Osteoblast (primary cell): ENCODE data around the gene DIP2C. TPM values are rescaled to one million over a fixed set of nuclear protein-coding genes. Genes with fewer than 3 reads are reported as not detected.

Experiments
- DNase-seq: peaks from one replicate; pipeline ENCODE4 v3.0.0; 2011; ENCODE audit warnings: low spot score, mixed read lengths; ENCODE audit not compliant: insufficient read length; ENCODE audit errors: missing footprints
- H2AFZ ChIP-seq: 2 replicates; pipeline ENCODE4 v1.6.0; 2011; ENCODE audit warnings: mild to moderate bottlenecking, low read length
- H3K27ac ChIP-seq: 2 replicates; pipeline ENCODE4 v1.5.1; 2011; ENCODE audit warnings: mild to moderate bottlenecking, low read depth, low read length, moderate library complexity
- H3K27me3 ChIP-seq: 2 replicates; pipeline ENCODE4 v1.6.0; 2012; ENCODE audit warnings: mild to moderate bottlenecking, control low read depth, inconsistent platforms, low read length, moderate library complexity; ENCODE audit not compliant: insufficient read depth
- H3K36me3 ChIP-seq: 2 replicates; pipeline ENCODE4 v1.5.1; 2011; ENCODE audit warnings: mild to moderate bottlenecking, low read length, control low read depth, moderate library complexity; ENCODE audit not compliant: insufficient read depth
- H3K4me1 ChIP-seq: 2 replicates; pipeline ENCODE4 v1.5.1; 2011; ENCODE audit warnings: mild to moderate bottlenecking, low read length, control low read depth, moderate library complexity; ENCODE audit not compliant: insufficient read depth
- H3K4me2 ChIP-seq: 2 replicates; pipeline ENCODE4 v1.6.0; 2011; ENCODE audit warnings: mild to moderate bottlenecking, low read length; ENCODE audit not compliant: insufficient read depth
- H3K4me3 ChIP-seq: fragments of 200-600 bp; sonication (generic); 3 replicates; pipeline ENCODE4 v1.5.1; 2012; ENCODE audit warnings: mild to moderate bottlenecking, low read length, inconsistent platforms; ENCODE audit not compliant: insufficient read depth
- H3K79me2 ChIP-seq: 2 replicates; pipeline ENCODE4 v1.6.0; 2012; ENCODE audit warnings: mild to moderate bottlenecking, low read length, control low read depth, inconsistent platforms; ENCODE audit not compliant: insufficient read depth
- H3K9me3 ChIP-seq: 2 replicates; pipeline ENCODE4 v1.5.1; 2011; ENCODE audit warnings: low read depth, low read length, control low read depth
- H4K20me1 ChIP-seq: 2 replicates; pipeline ENCODE4 v1.6.0; 2012; ENCODE audit warnings: mild to moderate bottlenecking, low read length, control low read depth; ENCODE audit not compliant: insufficient read depth
- total RNA-seq: library from RNA; depleted of rRNA; stranded (reverse); fragments of >200 nt; gene quantifications from 2 replicates; pipeline ENCODE4 v1.2.3, GENCODE V29; 2012
- TF ChIP-seq, protein P1 (sequence below): IDR thresholded peaks from 2 replicates; pipeline ENCODE4 v1.5.1; 2011; ENCODE audit warnings: mild to moderate bottlenecking, low read depth, low read length, moderate library complexity; ENCODE audit errors: extremely low read depth

Gene DIP2C
- total RNA-seq, 1 donor: 36.9 TPM

DNA sequence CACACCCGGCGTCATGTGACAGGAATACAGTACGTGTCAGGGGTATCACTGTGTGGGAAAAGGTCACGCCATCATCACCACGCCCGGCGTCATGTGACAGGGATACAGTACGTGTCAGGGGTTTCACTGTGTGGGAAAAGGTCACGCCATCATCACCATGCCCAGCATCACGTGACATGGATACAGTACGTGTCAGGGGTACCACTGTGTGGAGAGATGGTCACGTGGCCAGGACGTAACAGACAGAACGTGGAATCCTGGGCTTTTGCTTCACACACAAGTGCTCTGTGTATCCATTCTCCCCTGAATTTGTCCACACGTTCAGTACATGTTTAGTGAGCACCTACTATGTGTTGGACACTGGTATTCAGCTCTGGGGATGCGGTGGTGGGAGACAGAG is 34.5 kb upstream of the DIP2C start:
- no peak overlapping the region for H2AFZ ChIP-seq
- H3K4me3 ChIP-seq: no peak overlapping the region
- peaks cover 4% of the 10 kb centered on the region for H3K9me3 ChIP-seq
- H3K27me3 ChIP-seq: peaks cover 7% of the 10 kb centered on the region
- TF ChIP-seq, protein P1, sequence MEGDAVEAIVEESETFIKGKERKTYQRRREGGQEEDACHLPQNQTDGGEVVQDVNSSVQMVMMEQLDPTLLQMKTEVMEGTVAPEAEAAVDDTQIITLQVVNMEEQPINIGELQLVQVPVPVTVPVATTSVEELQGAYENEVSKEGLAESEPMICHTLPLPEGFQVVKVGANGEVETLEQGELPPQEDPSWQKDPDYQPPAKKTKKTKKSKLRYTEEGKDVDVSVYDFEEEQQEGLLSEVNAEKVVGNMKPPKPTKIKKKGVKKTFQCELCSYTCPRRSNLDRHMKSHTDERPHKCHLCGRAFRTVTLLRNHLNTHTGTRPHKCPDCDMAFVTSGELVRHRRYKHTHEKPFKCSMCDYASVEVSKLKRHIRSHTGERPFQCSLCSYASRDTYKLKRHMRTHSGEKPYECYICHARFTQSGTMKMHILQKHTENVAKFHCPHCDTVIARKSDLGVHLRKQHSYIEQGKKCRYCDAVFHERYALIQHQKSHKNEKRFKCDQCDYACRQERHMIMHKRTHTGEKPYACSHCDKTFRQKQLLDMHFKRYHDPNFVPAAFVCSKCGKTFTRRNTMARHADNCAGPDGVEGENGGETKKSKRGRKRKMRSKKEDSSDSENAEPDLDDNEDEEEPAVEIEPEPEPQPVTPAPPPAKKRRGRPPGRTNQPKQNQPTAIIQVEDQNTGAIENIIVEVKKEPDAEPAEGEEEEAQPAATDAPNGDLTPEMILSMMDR: no peak
- no peaks in the 10 kb centered on the region for H4K20me1 ChIP-seq
- no peak overlapping the region for H3K27ac ChIP-seq
- H3K4me1 ChIP-seq: no peaks in the 10 kb centered on the region
- DNase-seq: no peak
- no peak overlapping the region for H3K4me2 ChIP-seq
- H3K79me2 ChIP-seq: no peaks in the 10 kb centered on the region
- H3K36me3 ChIP-seq: no peaks in the 10 kb centered on the region

DNA sequence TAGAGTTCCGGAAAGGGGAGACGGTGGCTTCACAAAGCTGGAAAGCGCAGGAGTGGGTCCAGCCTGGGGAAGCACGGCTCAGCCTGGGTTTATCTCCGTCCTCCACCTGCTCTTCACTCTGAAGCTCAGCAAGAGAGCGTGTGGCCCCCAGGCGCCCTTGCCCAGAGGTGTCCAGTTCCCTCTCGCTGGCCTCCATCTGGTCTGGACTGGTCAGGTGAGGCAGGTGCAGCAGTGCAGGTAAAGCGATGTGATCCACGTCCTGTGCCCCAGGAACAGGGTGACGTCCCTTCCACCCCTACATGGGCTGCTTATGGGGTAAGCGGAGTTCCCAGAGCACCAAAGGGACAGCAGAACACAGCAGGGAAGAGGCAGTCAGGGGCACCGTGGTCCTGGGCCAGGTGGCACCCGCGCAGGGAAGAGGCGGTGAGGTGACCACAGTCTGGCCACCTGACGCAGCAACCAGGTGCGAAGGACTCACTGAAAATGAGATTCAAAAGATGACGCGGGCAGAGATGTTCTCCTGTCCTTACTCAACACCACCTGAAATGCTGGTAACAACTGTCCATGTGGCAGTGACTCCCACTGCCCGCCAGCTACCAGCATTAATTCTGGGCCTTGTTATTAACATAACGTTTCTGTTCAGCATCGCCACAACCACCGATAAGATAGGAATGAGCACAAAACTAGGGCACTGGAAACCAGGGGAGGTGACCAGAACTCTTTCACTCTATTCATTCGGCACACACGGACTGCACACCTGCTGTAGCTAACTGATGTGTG is 33.0 kb upstream of the DIP2C start:
- Histone ChIP-seq H3K79me2 (no peaks in the 10 kb centered on the region), H3K4me1 (no peaks in the 10 kb centered on the region), H4K20me1 (no peaks in the 10 kb centered on the region), H3K36me3 (no peaks in the 10 kb centered on the region), H3K9me3 (peaks cover 4% of the 10 kb centered on the region), H3K27ac (no peak overlapping the region), H2AFZ (no peak overlapping the region), H3K4me3 (no peak overlapping the region), H3K4me2 (no peak overlapping the region), H3K27me3 (peaks cover 7% of the 10 kb centered on the region)
- TF ChIP-seq, protein P1: no peak
- no peak for DNase-seq

DNA sequence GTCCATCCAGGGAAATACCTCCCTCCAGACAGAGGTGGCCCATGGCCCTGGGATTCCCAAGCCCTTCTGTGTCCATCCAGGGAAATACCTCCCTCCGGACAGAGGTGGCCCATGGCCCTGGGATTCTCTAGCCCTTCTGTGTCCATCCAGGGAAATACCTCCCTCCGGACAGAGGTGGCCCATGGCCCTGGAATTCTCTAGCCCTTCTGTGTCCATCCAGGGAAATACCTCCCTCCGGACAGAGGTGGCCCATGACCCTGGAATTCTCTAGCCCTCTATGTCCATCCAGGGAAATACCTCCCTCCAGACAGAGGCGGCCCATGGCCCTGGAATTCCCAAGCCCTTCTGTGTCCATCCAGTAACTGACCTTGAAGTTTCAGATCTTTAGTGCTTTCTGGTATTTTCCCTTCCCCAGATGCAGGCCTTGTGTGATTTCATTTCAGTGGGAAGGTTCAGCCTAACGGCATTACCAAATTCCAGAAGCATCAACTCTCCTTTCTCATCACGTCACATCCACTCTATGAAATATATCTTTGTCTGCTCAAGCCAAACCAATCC is 28.8 kb upstream of the DIP2C start:
- Histone ChIP-seq H3K4me3 (no peak overlapping the region), H2AFZ (no peak overlapping the region), H3K79me2 (no peaks in the 10 kb centered on the region), H3K36me3 (no peaks in the 10 kb centered on the region), H3K9me3 (peaks cover 8% of the 10 kb centered on the region), H3K27ac (no peak overlapping the region), H3K27me3 (peaks cover 10% of the 10 kb centered on the region), H3K4me1 (no peaks in the 10 kb centered on the region), H3K4me2 (no peak overlapping the region), H4K20me1 (no peaks in the 10 kb centered on the region)
- TF ChIP-seq, protein P1: no peak
- no peak for DNase-seq

DNA sequence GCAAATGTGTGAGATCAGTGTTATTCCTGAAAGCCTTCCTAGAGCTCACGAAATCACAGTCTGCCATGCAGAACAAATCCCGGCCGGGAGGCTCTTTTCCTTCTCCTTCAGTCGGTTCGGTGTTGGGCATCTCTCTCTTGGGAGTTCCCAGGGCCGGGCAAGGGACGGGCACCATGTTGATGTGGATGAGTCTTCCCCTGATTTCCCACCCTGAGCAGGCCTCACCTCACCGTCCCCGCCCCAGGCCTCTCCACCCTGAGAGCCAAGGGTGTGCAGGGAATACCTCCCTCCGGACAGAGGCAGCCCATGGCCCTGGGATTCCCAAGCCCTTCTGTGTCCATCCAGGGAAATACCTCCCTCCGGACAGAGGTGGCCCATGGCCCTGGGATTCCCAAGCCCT is 28.0 kb upstream of the DIP2C start:
- Histone ChIP-seq H3K79me2 (no peaks in the 10 kb centered on the region), H3K4me2 (no peak overlapping the region), H3K4me1 (no peaks in the 10 kb centered on the region), H3K9me3 (peaks cover 8% of the 10 kb centered on the region), H3K36me3 (no peaks in the 10 kb centered on the region), H3K27ac (no peak overlapping the region), H4K20me1 (no peaks in the 10 kb centered on the region), H3K4me3 (no peak overlapping the region), H3K27me3 (peaks cover 10% of the 10 kb centered on the region), H2AFZ (no peak overlapping the region)
- DNase-seq: no peak
- TF ChIP-seq, protein P1: no peak
